Lower leg skin (tissue), 4 donors: ENCODE measurements around the gene CCDC9B. TPM values are rescaled to one million over a fixed set of nuclear protein-coding genes. Genes with fewer than 3 reads are reported as not detected.

Experiments
- DNase-seq, 2 donors: peaks; one replicate each; pipeline ENCODE4 v3.0.0-alpha.2; 2019; ENCODE audit warnings: low spot score in 2 of 2
- H3K4me3 ChIP-seq: fragments of 200-600 bp; sonication (generic); 2 replicates; pipeline ENCODE4 v1.5.1; 2017; ENCODE audit warnings: mild to moderate bottlenecking, low read depth; ENCODE audit not compliant: poor library complexity, severe bottlenecking
- CTCF ChIP-seq, 3 donors: fragments of 450-650 bp; IDR thresholded peaks; one replicate each; pipeline ENCODE4 v1.5.1; 2016; ENCODE audit warnings: antibody characterized with exemption in 3 of 3, mild to moderate bottlenecking in 3 of 3, moderate library complexity in 2 of 3
- POLR2A ChIP-seq, 2 donors: fragments of 450-650 bp; IDR thresholded peaks; one replicate each; pipeline ENCODE4 v1.6.1; 2016 to 2017; ENCODE audit warnings: antibody characterized with exemption in 2 of 2, mild to moderate bottlenecking in 1 of 2, moderate library complexity in 1 of 2
- WGBS, 2 donors: methylation state at CpG; one replicate each; pipeline ENCODE4 v1.1.5; 2018; 5-methylcytosine and 5-hydroxymethylcytosine counted together
- intact Hi-C: fragments of 100-400 bp; cut with DNase I; formaldehyde crosslinking; loops from one replicate; pipeline ENCODE4 v1.15.0; 2023; ENCODE audit warnings: low total_unique reads
- total RNA-seq, 4 donors: library from RNA; depleted of rRNA; stranded (reverse); fragments of >200 nt; gene quantifications; one replicate each; pipeline ENCODE4 v1.1.0, GENCODE V29; 2016

The CCDC9B gene
- total RNA-seq, 4 donors from 2014 or later, result 17.4 to 28.6 (median 24.7) TPM

DNA sequence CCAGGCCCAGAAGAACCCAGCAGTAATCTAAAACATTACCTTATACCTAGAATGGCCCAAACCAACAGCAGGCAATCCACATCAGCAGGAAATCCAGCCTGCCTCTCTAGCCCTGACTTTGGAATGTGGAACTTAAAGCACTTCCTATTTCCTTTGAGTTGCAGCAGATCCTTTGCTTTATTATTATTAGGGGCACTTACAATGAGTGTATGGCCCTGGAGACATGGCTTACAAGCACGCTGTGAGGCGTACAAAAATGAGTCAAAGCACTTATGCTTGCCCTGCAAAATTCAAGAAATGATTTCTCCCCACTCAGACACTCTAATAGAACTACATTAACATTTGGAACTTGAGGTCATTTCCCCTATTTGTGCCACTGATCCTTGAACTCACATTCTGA lies 32.2 kb upstream of the CCDC9B start:
- H3K4me3 ChIP-seq, result no peak overlapping the region
- intact Hi-C loops, result loop anchor here (10.0 kb wide), 1 partner anchor 52 kb away; no protein-coding TSS in a partner anchor
- TF ChIP-seq CTCF (IDR thresholded peaks at IDR 0.05) (no peak), POLR2A (IDR thresholded peaks at IDR 0.05) (no peak)
- WGBS, 2 donors, result 54 to 62% methylated on average over 2 of the region's 2 CpGs
- DNase-seq, result no peak

DNA sequence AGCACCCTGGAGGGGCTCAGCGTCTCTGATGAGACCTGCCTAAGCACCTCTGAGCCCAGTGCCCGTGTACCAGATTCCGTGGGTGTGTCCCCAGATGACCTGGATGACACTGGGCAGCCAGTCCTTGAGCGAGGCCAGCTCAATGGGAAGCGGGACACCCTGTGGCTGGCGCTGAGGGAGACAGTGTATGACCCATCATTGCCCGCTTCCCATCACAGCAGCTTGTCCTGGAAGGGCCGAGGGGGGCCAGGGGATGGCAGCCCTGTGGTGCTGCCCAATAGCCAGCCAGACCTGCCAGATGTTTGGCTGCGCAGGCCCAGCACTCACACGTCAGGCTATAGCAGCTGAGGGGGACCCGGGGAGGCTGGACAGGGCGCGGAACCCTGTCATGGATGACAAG lies 29.2 kb upstream of the CCDC9B start:
- intact Hi-C loops, result loop anchor here (10.0 kb wide), 2 partner anchors 55 to 85 kb away; partner anchors contain the start of gene ANKRD63
- 92% methylated on average over 11 to 12 of the region's 13 CpGs for WGBS, 2 donors
- DNase-seq, result no peak
- H3K4me3 ChIP-seq, result no peak overlapping the region
- TF ChIP-seq CTCF (IDR thresholded peaks at IDR 0.05), result no peak
- no peak for TF ChIP-seq POLR2A (IDR thresholded peaks at IDR 0.05)

DNA sequence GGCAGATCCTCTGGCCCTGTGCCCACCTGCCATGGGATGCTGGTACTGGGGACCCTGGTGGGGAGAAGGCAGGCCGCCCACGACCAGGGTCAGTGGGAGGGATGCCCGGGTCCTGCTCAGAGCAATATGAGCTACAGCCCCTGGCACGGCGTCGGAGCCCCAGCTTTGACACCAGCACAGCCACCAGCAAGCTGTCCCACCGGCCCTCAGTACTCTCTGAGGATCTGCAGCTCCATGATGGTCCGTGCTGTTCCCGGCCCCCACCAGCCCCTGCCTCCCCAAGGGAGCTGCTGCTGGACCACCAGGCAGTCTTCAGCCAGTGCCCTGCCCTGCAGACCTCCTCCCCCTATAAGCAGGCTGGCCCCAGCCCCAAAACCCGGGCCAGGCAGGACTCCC lies 28.7 kb upstream of the CCDC9B start:
- TF ChIP-seq CTCF (IDR thresholded peaks at IDR 0.05), result no peak
- no peak for TF ChIP-seq POLR2A (IDR thresholded peaks at IDR 0.05)
- DNase-seq, result no peak
- 87% methylated on average over 8 of the region's 10 CpGs; no CpG with 5 or more reads in 1 of the 2 donors for WGBS, 2 donors
- H3K4me3 ChIP-seq, result no peak overlapping the region
- intact Hi-C loops, result loop anchor here (10.0 kb wide), 1 partner anchor 85 kb away; the partner anchor contains the start of gene ANKRD63

DNA sequence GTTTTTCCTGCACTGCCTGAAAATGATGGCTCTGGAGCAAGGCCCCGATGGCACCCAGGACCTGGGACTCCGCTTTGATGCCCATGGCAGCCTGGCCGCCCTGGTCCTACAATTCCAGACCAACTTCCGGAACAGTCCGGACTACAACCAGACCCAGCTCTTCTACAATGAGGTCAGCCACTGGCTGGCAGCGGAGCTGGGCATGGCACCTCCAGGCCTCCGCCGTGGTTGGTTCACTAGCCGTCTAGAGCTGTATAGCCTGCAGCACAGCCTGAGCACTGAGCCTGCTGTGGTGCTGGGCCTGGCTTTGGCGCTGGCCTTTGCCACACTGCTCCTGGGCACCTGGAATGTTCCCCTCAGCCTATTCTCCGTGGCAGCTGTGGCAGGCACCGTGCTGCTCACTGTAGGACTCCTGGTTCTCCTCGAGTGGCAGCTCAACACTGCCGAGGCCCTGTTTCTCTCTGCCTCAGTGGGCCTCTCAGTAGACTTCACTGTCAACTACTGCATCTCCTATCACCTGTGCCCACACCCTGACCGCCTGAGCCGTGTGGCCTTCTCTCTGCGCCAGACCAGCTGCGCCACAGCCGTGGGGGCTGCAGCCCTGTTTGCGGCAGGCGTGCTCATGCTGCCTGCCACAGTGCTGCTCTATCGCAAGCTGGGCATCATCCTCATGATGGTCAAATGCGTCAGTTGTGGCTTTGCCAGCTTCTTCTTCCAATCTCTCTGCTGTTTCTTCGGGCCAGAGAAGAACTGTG lies 28.2 kb upstream of the CCDC9B start:
- H3K4me3 ChIP-seq, result no peak overlapping the region
- DNase-seq, result no peak
- WGBS, 2 donors, result 89 to 90% methylated on average over 24 of the region's 24 CpGs
- intact Hi-C loops, result loop anchor here (10.0 kb wide), 1 partner anchor 84 kb away; the partner anchor contains the start of gene ANKRD63
- TF ChIP-seq CTCF (IDR thresholded peaks at IDR 0.05) (no peak), POLR2A (IDR thresholded peaks at IDR 0.05) (no peak)

DNA sequence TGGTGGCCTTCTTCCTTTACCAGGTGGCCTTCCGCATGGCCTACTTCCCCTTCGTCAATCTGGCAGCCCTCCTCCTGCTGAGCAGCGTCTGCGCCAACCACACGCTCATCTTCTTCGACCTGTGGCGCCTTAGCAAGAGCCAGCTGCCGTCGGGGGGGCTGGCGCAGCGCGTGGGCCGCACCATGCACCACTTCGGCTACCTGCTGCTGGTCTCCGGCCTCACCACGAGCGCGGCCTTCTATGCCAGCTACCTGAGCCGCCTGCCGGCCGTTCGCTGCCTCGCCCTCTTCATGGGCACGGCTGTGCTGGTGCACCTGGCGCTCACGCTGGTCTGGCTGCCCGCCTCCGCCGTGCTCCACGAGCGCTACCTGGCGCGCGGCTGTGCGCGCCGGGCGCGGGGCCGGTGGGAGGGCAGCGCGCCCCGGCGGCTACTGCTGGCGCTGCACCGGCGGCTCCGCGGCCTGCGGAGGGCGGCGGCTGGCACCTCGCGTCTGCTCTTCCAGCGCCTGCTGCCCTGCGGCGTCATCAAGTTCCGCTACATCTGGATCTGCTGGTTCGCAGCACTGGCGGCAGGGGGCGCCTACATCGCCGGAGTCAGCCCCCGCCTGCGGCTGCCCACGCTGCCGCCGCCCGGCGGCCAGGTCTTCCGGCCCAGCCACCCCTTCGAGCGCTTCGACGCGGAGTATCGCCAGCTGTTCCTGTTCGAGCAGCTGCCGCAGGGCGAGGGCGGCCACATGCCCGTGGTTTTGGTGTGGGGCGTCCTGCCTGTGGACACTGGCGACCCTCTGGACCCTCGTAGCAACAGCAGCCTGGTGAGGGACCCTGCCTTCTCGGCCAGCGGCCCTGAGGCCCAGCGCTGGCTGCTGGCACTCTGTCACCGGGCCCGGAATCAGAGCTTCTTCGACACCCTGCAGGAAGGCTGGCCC lies 27.2 kb upstream of the CCDC9B start:
- no peak overlapping the region for H3K4me3 ChIP-seq
- DNase-seq, result peak; percentile 73 to 95
- WGBS, 2 donors, result 16 to 21% methylated on average over 34 to 52 of the region's 91 CpGs
- intact Hi-C loops, result loop anchor here (10.0 kb wide), 1 partner anchor 83 kb away; the partner anchor contains the start of gene ANKRD63
- TF ChIP-seq POLR2A (IDR thresholded peaks at IDR 0.05), result no peak
- peak in 1 of 3 donors; percentile 30 for TF ChIP-seq CTCF (IDR thresholded peaks at IDR 0.05)
